ENCODE measurements around the gene UGT1A5. TPM values are rescaled to one million over a fixed set of nuclear protein-coding genes. Genes with fewer than 3 reads are reported as not detected.
A peak's percentile ranks its signal among the peaks of the same experiment; 100 is the strongest.

Gene UGT1A5
- total RNA-seq, 1 experiment from 2014 or later: not detected

DNA sequence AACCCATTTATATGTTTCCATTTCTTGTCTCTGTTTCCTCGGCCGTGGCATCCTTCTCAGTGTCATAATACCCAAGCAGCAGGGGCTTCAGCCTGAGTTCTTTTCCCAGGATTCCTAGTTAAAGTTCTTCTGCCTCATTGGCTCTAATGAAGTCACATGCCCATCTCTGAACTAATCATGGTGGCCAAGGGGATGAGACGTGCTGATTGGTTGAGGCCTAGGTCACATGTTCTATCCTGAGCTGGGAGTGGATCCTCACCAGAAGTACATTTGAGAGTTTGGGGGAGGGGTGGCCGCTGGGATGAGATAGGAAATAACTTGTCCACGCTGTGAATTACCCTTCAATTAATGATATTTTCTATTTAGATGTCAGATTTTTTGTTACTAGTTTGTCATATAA lies 3.8 kb upstream of the UGT1A5 start:
- H2AFZ ChIP-seq (ENCODE audit: low read depth, low read length, poor library complexity, severe bottlenecking): no peak overlapping the region
- ChIA-PET CTCF (no interaction called here), RAD21 (ENCODE audit: low non-redundant PET in 1 of 2, low total read pairs in 2 of 2, uncharacterized antibody in 2 of 2, unreplicated experiment in 2 of 2) (no interaction called here), POLR2A (no interaction called here)
- H3K4me3 ChIP-seq (replicated peaks in 1 of 2; ENCODE audit: low read depth in 1 of 2, low read length in 2 of 2): no peak overlapping the region
- no peak for TF ChIP-seq CTCF (IDR thresholded peaks at IDR 0.05 in 2 of 3, conservative IDR thresholded peaks at IDR 0.05 in 1 of 3; ENCODE audit: borderline replicate concordance in 1 of 3, insufficient read depth in 1 of 3, low read depth in 2 of 3, low read length in 2 of 3)
- H3K9me2 ChIP-seq (ENCODE audit: insufficient read depth): no peaks in the 10 kb centered on the region
- H3K9me3 ChIP-seq (ENCODE audit: control insufficient read depth in 1 of 2, insufficient read depth in 1 of 2, low read depth in 1 of 2, low read length in 2 of 2): no peaks in the 10 kb centered on the region
- H3K4me1 ChIP-seq (ENCODE audit: control insufficient read depth in 1 of 2, insufficient read depth in 2 of 2, low read length in 2 of 2): no peaks in the 10 kb centered on the region
- H3K79me2 ChIP-seq (ENCODE audit: insufficient read depth, low read length): no peaks in the 10 kb centered on the region
- no peaks in the 10 kb centered on the region for H4K20me1 ChIP-seq (ENCODE audit: insufficient read depth)
- no peak overlapping the region for H3K27ac ChIP-seq (ENCODE audit: low read depth, low read length)
- no TSS peak for BruUV-seq (replicated peaks)
- H3K27me3 ChIP-seq (ENCODE audit: insufficient read depth, low read length): no peaks in the 10 kb centered on the region
- H3K4me2 ChIP-seq (ENCODE audit: low read length): no peak overlapping the region
- intact Hi-C loops (cut with micrococcal nuclease): no loop called here
- DNase-seq (ENCODE audit: low read depth, low spot score) (no peak), ATAC-seq (no peak)
- no peak overlapping the region for H3K9ac ChIP-seq (ENCODE audit: low read length)
- H3K36me3 ChIP-seq (ENCODE audit: control insufficient read depth in 1 of 2, insufficient read depth in 2 of 2, low read length in 2 of 2): no peaks in the 10 kb centered on the region

DNA sequence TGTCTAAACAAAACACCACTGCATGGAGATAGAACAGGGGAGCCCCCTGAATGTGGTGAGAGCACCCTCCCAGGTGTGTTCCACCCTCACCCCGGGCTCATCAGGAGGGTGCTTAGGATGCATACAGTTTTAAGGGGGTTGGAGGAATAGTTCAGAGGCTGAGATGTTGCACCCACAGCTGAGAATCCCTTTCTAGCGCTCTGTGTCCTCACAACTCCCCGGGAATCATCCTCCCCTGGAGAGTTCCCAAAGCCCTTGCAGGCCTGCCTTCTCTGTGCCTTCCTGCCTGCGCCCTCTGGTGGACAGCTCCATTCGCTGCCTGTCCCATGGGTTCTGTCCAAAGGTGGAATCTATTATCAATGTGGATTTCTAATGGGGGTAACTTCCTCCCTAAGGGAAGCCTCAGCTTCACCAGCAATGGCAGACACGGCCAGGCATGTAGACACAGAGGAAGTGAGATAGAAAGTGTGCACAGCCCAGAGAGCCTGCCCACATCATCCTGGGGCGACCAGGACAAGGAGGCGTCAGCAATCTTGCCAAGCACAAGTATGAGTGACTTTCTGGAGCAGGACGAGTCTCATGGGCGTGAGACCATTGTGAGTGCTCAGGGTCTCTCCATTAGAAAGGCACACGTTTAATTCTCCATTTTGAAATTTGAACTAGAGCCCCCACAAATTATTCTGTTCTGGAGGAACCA lies 1.2 kb upstream of the UGT1A5 start:
- no peak overlapping the region for H3K4me2 ChIP-seq (ENCODE audit: low read length)
- no peak overlapping the region for H3K9ac ChIP-seq (ENCODE audit: low read length)
- H3K4me3 ChIP-seq (replicated peaks in 1 of 2; ENCODE audit: low read depth in 1 of 2, low read length in 2 of 2): no peak overlapping the region
- RAD21 ChIA-PET (ENCODE audit: low non-redundant PET in 1 of 2, low total read pairs in 2 of 2, uncharacterized antibody in 2 of 2, unreplicated experiment in 2 of 2): no interaction called here
- peak overlapping the region; percentile 52 for H2AFZ ChIP-seq (ENCODE audit: low read depth, low read length, poor library complexity, severe bottlenecking)
- POLR2A ChIA-PET: no interaction called here
- intact Hi-C loops (cut with micrococcal nuclease): loop anchor here (1.0 kb wide), 1 partner anchor 307 kb away; no protein-coding TSS in a partner anchor
- H3K79me2 ChIP-seq (ENCODE audit: insufficient read depth, low read length): no peaks in the 10 kb centered on the region
- H3K9me2 ChIP-seq (ENCODE audit: insufficient read depth): no peaks in the 10 kb centered on the region
- no peak overlapping the region for H3K27ac ChIP-seq (ENCODE audit: low read depth, low read length)
- CTCF ChIA-PET: interaction anchor here (1.1 to 1.4 kb wide), 4 partner anchors 17 to 305 kb away, joined by 3 to 5 read pairs (median 3); partner anchors contain the start of gene UGT1A3
- peak; percentile 47 for DNase-seq (ENCODE audit: low read depth, low spot score)
- no peaks in the 10 kb centered on the region for H3K4me1 ChIP-seq (ENCODE audit: control insufficient read depth in 1 of 2, insufficient read depth in 2 of 2, low read length in 2 of 2)
- H4K20me1 ChIP-seq (ENCODE audit: insufficient read depth): no peaks in the 10 kb centered on the region
- H3K9me3 ChIP-seq (ENCODE audit: control insufficient read depth in 1 of 2, insufficient read depth in 1 of 2, low read depth in 1 of 2, low read length in 2 of 2): no peaks in the 10 kb centered on the region
- peak; percentile 16 for TF ChIP-seq YY1 (IDR thresholded peaks at IDR 0.05; ENCODE audit: extremely low read depth, insufficient replicate concordance, low read depth, low read length)
- TF ChIP-seq CTCF (IDR thresholded peaks at IDR 0.05 in 2 of 3, conservative IDR thresholded peaks at IDR 0.05 in 1 of 3; ENCODE audit: borderline replicate concordance in 1 of 3, insufficient read depth in 1 of 3, low read depth in 2 of 3, low read length in 2 of 3): peak; percentile 61 to 97 (median 96); a peak in 5 of 6 replicates
- TF ChIP-seq ZNF274 (IDR thresholded peaks at IDR 0.05; ENCODE audit: low read depth, low read length): no peak
- TF ChIP-seq RAD21 (IDR thresholded peaks at IDR 0.05; ENCODE audit: low read depth): peak; percentile 86
- BruUV-seq (replicated peaks): no TSS peak
- no peaks in the 10 kb centered on the region for H3K36me3 ChIP-seq (ENCODE audit: control insufficient read depth in 1 of 2, insufficient read depth in 2 of 2, low read length in 2 of 2)
- ATAC-seq: peak; percentile 98
- peaks cover 11% of the 10 kb centered on the region; the same call in 1 of the 2 replicates for H3K27me3 ChIP-seq (ENCODE audit: insufficient read depth, low read length)

Measured in HCT116 (cell line).